DOHH2 (cell line): ENCODE data around the gene ERAS.

Source experiments
- EZH2phosphoT487 ChIP-seq: fragments of 200-600 bp; sonication (generic); IDR thresholded peaks from 2 replicates; pipeline ENCODE4 v1.6.1; 2017; ENCODE audit warnings: borderline replicate concordance, mild to moderate bottlenecking, antibody characterized with exemption, low read length, moderate library complexity, mixed read lengths
- TF ChIP-seq, protein P1 (sequence below): fragments of 200-600 bp; sonication (generic); IDR thresholded peaks from one replicate; pipeline ENCODE4 v1.5.1; 2014; ENCODE audit warnings: antibody characterized with exemption, mild to moderate bottlenecking, low read depth, low read length; ENCODE audit not compliant: poor library complexity, severe bottlenecking

DNA sequence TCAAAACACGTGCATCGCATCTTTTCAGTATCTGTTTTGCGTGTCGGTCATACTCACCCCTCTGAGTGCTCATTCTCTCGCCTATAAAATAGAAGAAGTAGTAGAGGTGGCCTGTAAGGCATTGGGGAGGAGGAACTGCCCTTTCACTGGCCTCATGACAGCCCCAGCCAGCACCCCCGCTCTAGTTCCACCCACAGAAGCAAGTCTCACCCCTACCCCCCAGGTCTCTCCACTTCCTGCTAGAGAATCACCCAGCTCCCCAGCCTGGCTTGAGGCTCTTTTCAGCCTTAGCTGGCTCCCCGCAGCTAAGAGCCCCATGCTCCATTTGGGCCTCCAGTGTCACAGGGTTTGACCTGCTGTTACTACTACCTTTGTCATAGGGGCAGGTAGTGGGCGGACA lies 12.7 kb upstream of the ERAS start:
- TF ChIP-seq, protein P1, sequence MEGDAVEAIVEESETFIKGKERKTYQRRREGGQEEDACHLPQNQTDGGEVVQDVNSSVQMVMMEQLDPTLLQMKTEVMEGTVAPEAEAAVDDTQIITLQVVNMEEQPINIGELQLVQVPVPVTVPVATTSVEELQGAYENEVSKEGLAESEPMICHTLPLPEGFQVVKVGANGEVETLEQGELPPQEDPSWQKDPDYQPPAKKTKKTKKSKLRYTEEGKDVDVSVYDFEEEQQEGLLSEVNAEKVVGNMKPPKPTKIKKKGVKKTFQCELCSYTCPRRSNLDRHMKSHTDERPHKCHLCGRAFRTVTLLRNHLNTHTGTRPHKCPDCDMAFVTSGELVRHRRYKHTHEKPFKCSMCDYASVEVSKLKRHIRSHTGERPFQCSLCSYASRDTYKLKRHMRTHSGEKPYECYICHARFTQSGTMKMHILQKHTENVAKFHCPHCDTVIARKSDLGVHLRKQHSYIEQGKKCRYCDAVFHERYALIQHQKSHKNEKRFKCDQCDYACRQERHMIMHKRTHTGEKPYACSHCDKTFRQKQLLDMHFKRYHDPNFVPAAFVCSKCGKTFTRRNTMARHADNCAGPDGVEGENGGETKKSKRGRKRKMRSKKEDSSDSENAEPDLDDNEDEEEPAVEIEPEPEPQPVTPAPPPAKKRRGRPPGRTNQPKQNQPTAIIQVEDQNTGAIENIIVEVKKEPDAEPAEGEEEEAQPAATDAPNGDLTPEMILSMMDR: no peak
- no peak for TF ChIP-seq EZH2phosphoT487
